ENCODE measurements around the gene TRIM29.

The TRIM29 gene

DNA sequence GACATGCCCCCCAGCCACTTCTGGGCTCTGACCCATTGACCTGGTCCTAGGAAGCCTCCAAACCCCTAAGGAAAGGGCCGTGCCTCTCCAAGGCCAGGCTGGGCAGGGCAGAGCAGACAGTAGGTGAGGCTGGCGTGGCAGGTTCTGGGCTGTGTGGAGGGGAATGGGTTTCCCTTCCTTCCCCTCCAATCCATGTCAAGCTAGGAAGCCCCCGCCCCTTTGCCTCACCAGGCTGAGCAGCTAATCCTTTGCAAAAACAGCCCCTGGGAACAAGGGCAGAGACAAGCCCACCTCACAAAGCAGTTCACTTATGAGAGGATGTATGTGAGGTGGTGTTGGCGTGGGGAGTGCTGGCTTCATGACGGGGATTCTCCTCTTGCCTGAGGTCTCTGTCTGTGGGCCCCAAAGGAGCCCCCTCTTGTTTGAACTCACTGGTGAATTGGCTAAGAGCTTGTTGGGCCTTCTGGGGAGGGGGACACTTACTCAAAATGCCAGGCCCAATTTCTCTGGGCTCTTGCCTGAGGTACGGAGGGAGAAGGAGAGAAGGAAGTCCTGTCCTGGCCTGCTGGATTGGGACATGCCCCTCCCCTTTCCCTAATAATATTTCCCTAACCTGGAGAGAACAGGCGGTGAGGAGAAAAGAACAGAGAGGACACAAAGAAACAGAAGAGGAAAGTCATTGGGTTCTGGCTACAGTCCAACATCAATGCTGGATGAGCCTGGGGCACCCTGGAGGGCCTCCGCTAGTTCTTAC is 1.6 kb upstream of the TRIM29 start:
- no peak for DNase-seq (ENCODE audit: low read depth in 2 of 2)

DNA sequence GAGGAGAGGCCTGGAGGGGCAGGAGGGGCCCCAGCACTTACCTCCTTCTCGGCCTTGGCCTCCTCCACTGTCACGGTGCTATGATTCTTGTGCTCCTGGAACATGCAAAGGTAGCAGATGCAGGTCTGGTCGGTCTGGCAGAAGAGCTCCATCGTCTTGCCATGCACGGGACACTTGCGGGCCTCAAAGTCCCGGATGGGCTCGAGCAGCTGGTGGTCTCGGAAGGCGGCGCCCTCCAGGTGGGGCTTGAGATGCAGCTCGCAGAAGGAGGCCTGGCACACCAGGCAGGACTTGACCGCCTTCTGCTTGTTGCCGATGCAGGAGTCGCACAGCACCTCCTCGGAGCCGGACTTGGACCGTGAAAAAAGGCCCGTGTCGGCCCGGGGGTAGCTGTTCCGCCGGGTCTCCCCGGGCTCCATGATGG is 714 bp downstream of the TRIM29 start:
- no peak for DNase-seq (ENCODE audit: low read depth in 2 of 2)

DNA sequence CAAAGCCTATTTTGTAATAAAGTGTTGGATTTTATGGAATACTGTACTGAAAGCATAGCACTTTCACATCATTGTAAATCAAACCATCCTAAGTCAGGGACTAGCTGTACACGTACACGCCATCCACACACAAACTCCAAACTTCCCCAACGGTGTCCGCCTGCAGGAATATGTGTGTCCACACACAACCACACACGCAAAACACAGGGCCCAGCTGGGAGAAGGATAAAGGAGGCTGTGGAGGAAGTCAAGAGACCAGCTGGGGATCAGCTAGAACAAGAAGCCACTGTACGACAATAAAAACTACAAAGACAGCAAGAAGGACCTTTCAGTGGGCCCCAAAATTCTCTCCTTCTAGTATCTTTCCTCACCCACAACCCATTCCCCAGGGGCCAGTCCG is 1.6 kb downstream of the TRIM29 start:
- DNase-seq (ENCODE audit: low read depth in 2 of 2) = no peak

DNA sequence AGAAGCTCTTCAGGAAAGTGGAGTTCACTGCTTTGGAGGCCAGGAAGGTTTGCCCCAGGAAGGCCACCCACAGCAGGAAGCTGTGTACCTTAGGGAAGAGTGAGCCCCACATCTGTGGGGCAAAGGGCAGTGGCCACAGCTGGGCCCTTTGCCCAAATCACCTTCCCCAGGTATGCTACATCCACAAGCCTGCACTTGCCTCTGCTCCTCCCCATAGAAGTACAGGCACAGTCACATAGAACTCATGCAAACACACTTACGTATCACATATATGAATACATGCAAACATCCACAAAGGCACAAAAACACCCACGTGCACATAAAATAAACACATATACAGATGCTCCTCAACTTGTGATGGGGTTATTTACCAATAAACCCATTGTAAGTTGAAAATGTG is 2.1 kb downstream of the TRIM29 start:
- DNase-seq (ENCODE audit: low read depth in 2 of 2) = no peak

DNA sequence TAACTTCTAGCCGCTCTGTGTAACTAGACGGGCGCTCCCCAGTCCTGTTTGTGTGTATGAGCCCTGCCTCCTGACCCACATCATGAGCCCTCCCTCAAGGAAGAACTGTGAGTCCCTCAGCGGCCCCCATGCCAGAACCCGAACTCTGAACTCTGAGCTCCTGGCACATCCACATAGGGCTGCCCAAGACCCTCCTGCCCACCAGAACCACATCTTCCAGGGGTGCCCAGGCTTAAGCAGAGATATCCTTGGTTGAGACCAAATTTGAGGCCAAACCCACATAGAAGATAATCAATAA is 3.0 kb downstream of the TRIM29 start:
- no peak for DNase-seq (ENCODE audit: low read depth in 2 of 2)

DNA sequence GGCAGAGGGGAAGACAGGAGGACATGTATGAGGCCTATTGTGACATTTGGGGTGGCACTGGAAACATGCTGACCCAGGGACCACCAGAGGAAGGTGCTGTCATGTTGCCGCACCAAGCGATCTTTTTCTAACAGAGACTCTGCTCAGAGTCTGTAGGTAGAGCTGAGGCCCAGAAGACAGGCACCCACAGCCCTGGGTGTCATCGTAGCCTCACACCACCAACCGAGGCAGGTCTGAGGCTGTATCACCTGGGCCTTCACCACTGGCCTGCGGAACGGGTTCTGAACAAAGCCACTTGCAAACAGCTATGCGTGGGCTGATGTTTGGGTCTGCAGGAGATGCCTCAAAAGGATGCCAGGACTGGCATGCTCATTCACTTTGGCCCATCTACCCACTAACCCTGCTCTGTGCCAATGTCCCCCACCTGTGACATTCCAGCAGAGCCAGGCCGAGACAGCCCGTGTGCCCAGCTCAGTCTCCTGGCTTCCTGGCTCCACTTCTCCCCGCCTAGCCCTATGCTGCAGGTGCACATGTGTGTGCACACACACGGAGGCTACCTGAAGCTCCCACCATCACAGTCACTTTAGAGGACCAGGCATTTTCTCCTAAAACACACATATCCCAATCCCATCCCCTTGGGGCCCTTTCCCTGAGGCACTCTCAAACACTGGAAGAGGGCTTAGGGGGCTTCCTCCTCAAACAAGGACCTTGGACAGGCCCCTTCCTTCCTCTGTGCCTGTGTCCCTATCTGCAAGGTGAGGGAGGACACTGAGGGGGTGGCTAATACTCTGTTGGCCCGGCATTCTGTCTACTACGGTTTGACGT is 3.6 kb downstream of the TRIM29 start:
- no peak for DNase-seq (ENCODE audit: low read depth in 2 of 2)

DNA sequence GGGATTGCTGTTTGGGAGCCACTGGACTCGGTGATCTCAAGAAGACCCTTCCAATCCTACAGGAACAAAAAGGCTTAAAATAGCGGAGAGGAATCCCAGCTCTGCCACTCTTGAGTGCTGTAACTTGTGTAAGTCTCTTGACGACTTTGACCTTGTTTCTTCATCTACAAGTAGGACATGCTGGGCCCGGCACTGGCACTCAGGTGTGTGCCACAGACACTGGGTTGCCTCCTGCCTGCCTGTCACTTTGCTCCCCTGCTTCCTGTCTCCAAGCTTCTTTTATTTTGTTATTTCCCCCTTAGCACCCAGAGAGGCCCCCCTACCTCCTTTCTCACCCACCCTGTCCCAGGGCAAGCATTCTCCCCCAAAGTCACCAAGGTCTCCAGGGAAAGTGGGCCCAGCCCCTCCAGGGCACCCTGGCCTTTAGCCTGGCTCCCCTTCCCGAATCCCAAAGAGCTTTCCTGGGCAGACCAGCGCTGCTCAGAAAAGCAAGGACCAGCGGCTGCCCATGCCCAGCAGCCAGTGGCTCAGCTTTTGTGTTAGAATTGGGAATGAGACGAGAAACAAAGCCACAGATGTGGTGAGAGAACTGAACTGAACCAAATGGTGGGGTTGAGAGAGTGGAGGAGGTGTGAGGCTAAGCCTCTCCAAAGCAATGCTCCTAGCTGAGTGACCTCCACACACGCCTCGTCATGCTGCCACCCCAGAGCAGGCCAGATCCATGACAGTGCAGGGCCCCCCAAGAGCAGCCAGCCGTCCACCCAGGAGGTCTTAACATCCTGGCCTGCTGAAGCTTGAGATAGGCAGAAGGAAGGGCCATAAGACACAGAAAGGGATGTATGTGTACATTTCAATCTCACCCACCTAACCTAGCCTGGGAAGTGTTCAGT is 4.5 kb downstream of the TRIM29 start:
- no peak for DNase-seq (ENCODE audit: low read depth in 2 of 2)

DNA sequence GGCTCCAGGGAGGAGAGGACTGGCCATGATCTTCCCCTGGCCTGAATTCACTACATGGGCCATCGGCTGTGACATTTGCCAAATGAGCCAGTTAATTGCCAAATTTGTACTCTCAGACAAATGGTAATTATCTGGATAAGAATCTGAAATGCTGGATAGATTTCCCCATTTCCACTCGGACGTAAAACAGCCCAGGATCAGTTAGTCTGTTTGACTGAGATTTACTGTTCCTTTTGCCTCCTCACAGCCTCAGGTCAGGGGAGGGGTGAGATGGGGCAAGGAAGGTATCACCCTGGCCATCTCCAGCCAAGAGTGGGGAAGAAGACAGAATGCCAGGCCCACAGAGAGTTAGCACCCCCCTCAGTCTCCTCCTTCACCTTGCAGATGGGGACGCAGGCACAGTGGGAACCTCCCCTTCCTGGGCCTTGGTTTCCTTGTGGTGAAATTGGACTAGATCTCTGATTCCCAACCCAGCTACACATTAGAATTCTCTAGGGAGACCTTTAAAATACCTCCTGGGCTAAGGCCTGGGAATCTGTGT is 5.2 kb downstream of the TRIM29 start:
- DNase-seq (ENCODE audit: low read depth in 2 of 2) = no peak

DNA sequence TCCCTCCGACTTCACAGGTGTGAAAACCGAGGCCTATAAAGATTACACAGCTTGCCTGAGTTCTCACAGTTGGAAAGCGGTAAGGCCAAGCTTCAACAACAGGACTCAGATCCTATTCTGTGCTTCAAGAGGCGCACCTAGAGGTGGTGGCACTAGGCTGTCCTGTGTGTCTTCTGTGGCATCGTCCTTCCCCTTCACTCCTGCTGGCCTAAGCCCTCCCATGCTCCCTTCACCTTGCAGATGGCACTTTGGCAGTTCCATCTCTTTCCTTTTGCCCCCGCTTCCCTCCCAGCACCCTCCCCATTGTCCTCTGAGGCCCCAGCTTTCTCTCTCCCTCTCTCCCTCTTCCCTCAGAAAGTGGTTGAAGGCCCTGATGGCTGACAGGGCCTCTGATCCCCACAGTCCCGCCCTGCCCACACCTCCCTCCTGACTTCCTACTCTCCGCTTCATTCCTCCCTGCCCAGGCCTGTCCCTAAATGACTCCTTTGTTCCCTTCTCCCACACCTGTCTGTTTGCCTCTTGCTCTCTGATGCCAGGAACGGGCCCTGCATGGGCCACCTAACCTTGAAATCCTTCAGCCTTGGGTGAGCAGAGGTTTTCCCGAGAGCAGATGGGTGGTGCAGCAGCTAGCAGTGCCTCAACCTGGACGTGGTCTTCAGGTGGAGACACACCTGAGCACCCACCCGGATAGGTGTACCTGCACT is 5.8 kb downstream of the TRIM29 start:
- no peak for DNase-seq (ENCODE audit: low read depth in 2 of 2)

DNA sequence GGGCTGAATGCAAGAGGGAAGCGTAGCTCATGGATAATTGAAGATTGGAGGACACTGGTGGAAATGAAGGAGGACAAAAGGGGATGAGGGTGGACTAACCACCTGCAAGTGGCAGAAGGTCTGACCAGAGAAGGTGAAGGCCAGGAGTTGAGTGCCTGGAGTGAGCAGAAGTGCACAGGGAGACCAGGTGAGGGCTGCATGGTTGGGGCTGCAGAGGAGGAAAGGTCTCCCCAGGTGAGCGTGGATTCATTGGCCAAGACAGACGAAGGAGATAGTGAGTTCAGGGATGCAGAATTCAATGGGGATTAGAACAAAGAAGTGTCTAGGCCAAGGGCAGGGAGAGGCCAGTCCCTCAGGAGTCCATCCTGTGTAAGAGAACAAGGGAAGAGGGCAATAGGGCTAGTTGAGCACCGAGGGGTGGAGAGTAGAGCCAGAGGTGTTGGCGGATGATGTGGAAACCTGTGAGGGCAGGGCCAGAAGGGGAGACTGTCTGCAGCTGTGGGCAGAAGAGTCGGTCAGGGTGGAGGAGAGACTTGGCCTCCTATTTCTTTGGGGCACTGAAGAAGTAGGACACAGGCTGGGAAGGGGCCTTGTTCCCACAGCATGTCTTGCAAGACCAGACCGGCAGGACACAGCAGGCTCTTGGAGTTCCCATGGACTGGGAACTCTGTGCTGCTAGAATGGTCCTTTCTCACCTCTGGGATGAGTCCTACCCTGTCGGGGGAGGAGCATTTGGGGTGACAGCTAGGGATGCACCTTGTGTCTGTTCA is 6.7 kb downstream of the TRIM29 start:
- DNase-seq (ENCODE audit: low read depth in 2 of 2) = no peak

DNA sequence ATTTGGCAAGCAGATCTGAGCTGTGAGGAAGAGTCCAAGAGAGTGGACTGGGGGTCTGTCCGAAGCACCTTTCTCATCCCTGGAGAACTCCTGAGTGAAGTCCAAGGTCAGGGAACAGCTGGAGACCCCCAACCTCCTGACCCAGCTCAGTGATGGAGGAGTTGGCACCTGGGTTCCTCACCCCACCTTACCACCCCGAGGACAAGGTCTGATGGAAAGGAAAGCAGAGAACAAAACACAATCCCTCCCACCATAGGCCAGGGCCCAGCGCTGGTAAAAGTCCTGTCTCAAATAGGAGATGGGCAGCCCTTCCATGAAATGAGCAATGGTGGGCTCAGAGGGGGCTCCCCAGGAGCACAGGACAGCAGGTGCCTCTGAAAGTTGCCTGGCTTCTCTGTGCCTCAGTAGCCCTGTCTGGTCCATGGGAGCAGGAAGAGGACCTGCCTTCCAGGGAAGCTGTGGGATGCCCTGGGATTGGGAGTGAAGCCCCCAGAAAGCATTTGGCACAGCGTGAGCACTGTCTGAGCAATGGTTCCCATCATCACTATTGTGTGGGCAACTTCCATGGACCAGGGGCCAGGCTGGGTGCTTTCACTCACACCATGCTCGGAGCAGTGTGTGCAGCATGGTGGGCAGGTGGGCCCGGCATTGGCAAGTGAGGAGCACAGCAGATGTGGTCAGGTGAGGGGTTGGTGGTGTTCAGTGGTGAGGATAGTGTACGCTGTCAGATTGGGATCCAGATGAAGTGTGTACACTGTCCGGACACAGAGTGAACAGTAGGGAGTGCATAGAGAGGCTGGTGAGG is 7.5 kb downstream of the TRIM29 start:
- DNase-seq (ENCODE audit: low read depth in 2 of 2) = no peak

DNA sequence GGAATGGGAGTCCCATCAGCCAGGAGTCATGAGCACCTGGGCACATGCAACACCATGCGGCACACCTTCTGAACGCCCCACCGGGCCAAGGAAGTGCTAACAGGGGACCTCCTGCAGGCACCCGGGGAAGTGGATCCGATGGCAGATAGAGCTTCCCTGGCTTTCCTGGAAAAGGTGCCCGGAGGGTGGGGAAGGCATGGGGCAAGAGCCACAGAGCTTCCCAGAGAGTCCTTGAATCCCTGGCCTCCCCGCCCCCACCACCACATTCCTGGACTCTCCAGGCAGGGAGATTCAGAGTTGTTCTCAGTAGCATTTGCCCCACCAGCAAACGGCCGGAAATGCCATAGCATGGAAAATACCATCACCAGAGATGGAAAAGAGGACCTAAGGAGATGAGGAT is 8.3 kb downstream of the TRIM29 start:
- no peak for DNase-seq (ENCODE audit: low read depth in 2 of 2)

DNA sequence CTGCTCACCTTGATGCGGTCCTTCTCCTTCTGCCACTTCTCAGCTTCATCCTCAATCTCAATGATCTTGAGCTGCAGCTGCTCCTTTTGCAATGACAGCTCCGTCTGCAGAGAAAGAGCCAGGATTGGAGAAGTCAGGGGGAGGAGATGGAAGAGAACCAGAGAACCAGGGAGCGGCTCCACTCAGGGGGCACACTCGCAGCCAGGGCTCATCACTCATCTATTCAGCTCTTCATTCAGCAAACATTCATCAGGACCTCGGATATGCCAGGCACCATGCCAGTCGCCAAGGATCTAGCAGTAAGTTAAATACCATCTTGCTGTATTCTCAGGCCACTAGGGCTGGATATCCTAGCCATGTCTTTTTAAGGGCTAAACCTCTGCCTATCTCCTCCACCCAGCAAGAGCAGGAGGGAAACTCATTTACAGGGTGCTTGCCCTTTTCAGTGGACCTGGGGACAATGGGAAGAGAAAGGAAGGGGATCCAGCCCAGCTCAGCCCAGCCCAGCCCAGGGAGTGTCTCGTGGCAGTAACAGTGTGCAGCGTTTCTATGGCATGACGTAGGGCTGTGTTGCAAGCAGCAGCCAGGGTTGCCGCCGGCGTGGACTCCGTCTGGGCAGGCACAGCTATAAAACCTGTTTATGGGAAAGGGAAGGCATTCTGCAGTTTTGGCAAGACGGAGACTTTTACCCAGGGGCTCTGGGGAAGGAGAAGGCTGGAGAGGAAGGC is 9.4 kb downstream of the TRIM29 start:
- no peak for DNase-seq (ENCODE audit: low read depth in 2 of 2)

DNA sequence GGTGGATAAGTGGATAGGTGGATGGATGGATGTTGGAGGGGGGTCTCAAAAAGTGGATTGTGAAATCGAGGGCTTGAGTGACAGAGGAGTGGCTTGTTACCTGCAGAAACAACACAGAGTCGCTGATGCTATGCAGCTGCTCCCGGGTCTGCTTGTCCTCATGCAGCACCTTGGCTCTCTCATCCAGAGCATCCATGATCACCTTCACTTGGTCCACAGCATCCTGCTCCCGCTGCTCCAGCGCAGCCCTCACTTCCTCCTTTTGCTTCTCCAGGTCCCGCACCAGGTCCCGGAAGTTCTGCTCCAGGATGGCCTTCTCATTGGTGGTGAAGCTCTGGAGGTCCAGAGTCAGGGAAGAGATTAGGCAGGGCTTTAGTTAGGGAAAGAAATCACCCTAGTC is 10.7 kb downstream of the TRIM29 start:
- no peak for DNase-seq (ENCODE audit: low read depth in 2 of 2)

DNA sequence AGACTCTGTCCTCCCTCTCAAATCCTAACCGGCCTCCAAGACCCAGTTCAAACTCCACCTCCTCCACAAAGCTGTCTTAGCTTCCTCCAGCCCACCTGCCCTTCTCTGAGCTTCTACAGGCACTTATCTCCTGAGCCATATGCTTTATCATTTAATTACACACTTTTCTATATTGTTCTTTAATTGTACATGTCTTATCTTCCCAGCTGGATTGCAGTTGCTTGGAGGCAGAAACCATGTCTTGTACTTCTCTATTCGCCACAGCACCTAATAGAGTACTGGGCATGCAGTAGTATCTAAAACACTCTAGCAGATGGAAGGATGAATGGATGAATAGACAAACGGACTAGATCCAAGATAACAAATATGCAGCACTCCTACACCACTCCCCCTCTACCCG is 11.3 kb downstream of the TRIM29 start:
- DNase-seq (ENCODE audit: low read depth in 2 of 2) = no peak

DNA sequence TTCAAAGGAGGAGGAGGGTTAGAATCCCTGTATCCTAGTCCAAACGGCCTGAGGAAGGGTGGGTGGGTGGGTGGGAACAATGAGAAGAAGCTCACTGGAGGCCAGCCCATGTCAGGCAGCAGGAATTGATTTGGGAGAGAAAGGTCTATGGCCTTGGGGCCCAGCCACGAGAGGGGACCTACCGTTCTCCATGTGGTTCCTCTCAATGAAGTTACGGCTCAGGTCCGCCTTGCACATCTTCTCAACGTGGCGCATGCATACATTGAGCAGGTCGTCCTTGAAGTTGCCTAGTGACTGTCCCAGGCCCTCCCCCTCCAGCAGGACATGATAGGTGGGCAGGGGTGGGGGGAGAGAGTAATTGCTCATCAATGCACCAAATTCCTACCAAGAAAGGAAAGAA is 12.4 kb downstream of the TRIM29 start:
- DNase-seq (ENCODE audit: low read depth in 2 of 2) = no peak

DNA sequence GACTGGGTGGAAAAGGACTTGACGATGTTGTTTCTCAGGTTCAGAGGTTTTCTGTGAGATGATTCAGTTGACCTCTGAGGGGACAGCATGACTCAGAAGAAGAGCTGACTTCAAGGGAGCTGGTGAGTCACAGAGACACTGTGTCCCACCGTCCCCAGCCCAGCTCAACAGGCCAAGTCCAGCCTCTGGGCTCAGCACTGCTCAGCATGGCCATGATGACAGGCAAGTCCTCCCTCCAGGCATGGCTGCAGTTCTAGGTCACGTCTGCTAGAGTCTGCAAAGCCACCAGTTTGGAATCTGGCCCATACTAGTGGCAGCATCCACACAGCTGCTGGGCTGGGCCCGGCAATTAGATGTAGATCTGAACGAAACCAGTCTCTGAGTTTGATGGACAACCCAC is 12.9 kb downstream of the TRIM29 start:
- no peak for DNase-seq (ENCODE audit: low read depth in 2 of 2)

DNA sequence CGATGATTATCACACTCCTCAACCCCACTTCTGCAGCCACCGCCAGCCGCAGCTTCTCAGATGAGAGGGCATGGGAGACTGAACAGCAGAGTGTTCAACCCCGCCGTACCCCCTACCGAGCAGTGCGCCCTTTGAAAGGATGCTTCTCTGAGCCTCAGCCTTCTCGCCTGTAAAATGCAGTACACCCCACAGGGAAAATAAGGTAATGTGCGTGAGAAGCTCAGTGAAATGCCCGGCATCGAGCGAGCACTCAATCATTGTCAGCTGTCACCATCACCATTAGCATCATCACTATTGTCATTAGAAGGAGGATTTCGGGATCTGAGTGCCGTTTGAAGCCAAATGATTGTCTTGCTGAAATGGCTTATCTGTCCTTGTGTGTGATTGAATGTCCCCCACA is 13.6 kb downstream of the TRIM29 start:
- DNase-seq (ENCODE audit: low read depth in 2 of 2) = no peak

DNA sequence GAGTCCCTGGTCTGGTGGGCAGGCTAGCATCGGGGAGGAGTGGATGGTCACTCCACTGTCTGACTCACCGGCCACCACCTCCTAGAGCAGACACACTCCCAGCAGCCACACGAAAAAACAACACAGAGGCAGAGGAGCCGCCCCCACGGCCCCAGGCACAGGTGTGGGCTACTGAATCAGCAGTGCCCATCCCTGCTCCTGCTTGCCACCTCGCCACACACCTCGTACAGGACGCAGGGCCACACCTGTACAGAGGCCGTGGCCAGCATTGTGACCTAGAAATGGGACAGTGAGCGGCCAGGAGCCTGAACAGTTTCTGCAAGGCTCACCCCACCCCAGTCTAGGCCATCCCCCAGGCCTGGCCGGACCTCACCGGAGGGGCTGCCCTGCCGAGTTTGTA is 14.0 kb downstream of the TRIM29 start:
- DNase-seq (ENCODE audit: low read depth in 2 of 2) = no peak

Data from fibroblast of skin of left biceps (primary cell).